GM10266 (cell line): ENCODE results near the gene BBS12.

Source experiments
- DNase-seq: peaks from one replicate; pipeline ENCODE4 v3.0.0; 2012; ENCODE audit errors: extremely low spot score
- CTCF ChIP-seq: IDR thresholded peaks from 2 replicates; pipeline ENCODE4 v1.5.1; 2012; ENCODE audit warnings: mild to moderate bottlenecking, low read depth; ENCODE audit not compliant: control insufficient read depth, insufficient read depth; ENCODE audit errors: missing control alignments

The BBS12 gene

DNA sequence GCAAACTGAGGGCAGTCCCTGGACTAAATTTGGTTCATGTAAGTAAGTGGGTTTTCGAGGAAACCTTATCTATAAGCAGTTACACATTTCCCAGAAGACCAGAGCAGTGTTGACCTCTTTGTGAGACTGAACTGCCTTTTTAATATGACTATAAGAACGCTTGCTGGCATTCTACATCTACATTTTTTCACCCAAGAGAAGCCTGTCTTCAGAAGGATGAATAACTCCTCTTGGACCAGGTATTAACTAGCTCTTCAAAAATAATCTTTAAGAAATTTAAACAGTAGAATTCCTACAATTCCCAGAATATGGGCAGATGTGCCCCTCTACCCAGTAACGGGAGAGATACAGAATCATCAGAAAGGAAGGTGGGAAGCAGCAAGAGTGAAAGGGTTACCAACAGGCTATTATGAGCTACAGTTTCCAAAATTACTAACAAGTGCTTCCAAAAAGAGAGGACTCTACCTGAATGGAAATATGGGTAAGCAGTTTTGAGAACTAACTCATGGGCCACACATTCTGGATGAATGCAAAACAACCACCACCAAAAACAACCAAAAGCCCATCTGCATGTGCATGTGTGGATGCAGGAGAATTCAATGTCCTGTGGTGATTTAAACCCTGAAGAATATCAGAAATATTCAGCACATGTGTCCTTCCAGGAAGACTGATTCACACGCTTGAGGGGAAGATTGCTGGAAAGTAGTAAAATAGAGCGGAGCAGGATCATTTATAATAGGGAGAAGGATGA, 17.4 kb downstream of the BBS12 start:
- no peak for DNase-seq
- TF ChIP-seq CTCF = no peak

- TF ChIP-seq CTCF = no peak
- DNase-seq = no peak
These were observed 23.2 kb downstream of the BBS12 start for GRCh38 chr4:122755675-122756074.

DNA sequence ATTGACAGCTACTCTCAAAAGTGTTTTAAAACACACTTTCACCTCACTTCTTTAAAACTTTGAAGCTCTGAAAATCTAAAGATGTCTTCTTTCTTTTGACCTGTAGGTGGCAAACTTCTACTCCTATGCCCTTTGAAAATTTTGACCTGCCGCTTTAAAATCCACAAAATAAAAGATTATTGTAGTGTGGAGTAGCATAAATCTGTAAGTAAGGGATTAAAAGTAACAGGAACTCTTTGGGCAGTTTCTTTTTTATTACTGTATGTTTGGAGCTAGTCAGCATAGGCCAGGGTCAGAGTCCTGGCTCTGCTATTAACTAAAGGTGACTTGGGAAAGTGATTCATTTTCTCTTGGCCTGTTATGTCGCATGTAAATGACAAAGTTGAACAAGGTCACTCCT, 25.5 kb downstream of the BBS12 start:
- DNase-seq = peak; percentile 10
- peak; percentile 51 for TF ChIP-seq CTCF

GRCh38 chr4:122759639-122760310, 27.3 kb downstream of the BBS12 start:
- TF ChIP-seq CTCF = no peak

GRCh38 chr4:122762520-122762919, 30.0 kb downstream of the BBS12 start:
- DNase-seq = no peak
- TF ChIP-seq CTCF = no peak

More at GRCh38 chr4:122759639-122760310, 27.3 kb downstream of the BBS12 start:
- DNase-seq = no peak

DNA sequence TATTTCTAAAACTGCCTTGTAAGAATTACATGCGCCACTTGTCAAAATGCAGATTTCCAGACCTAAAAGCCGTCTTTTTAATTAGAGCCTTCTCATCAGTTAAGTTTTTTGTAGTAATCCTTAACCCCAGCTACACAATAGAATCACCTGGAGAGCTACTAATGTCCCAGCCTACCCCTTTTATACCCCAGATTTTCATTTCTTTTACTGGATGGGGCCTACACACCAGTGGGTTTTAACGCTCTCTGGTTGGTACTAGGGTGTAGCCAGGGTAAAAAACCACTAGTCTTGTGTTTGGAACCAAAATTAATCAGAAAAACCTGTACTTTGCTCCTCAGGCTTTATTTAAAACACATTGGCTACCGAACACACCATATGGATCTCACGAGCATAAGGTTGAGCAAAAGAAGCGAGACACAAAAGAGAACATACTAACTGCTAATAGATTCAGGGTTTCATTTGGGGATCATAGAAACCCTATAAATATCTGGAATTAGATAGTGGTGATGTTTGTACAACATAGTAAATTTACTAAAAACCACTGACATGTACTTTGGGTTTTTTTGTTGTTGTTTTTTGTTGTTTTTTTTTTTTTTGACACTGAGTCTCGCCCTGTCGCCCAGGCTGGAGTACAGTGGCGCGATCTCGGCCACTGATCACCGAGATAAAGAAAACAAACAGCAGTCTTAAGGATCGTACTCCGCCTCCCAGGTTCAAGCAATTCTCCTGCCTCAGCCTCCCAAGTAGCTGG, 30.6 kb downstream of the BBS12 start:
- no peak for TF ChIP-seq CTCF
- no peak for DNase-seq
